Measurements from ENCODE around the gene SLC30A5.
"Not testable (repeated sequence)": the region's sequence is repeated elsewhere in the genome, so short reads cannot be mapped to it uniquely, and the experiment has no call there.

Gene SLC30A5

GRCh38 chr5:69103521-69103920 is 9.7 kb downstream of the SLC30A5 start:
- H3K4me3 ChIP-seq (ENCODE audit: low read depth, low read length), result no peak overlapping the region
- H3K9ac ChIP-seq (ENCODE audit: low read length), result no peak overlapping the region
- H3K4me1 ChIP-seq (ENCODE audit: control insufficient read depth, insufficient read depth, low read length), result no peaks in the 10 kb centered on the region
- H3K27me3 ChIP-seq (ENCODE audit: control insufficient read depth, insufficient read depth, low read length), result no peaks in the 10 kb centered on the region
- no peaks in the 10 kb centered on the region for H3K9me3 ChIP-seq (ENCODE audit: control insufficient read depth, insufficient read depth, low read depth, low read length)
- H3K36me3 ChIP-seq (ENCODE audit: control insufficient read depth, insufficient read depth, low read length), result peaks cover 49% of the 10 kb centered on the region
- H3K27ac ChIP-seq (ENCODE audit: low read depth, low read length), result no peak overlapping the region

GRCh38 chr5:69105996-69106906 is 12.4 kb downstream of the SLC30A5 start:
- peaks cover 66% of the 10 kb centered on the region for H3K36me3 ChIP-seq (ENCODE audit: control insufficient read depth, insufficient read depth, low read length)
- H3K27ac ChIP-seq (ENCODE audit: low read depth, low read length), result no peak overlapping the region
- no peaks in the 10 kb centered on the region for H3K27me3 ChIP-seq (ENCODE audit: control insufficient read depth, insufficient read depth, low read length)
- H3K4me1 ChIP-seq (ENCODE audit: control insufficient read depth, insufficient read depth, low read length), result no peaks in the 10 kb centered on the region
- H3K4me3 ChIP-seq (ENCODE audit: low read depth, low read length), result no peak overlapping the region
- H3K9ac ChIP-seq (ENCODE audit: low read length), result no peak overlapping the region
- H3K9me3 ChIP-seq (ENCODE audit: control insufficient read depth, insufficient read depth, low read depth, low read length), result peaks cover 3% of the 10 kb centered on the region; the same call in 1 of the 2 replicates

GRCh38 chr5:69108367-69108766 is 14.6 kb downstream of the SLC30A5 start:
- peaks cover 77% of the 10 kb centered on the region for H3K36me3 ChIP-seq (ENCODE audit: control insufficient read depth, insufficient read depth, low read length)
- not testable (repeated sequence) for H3K9me3 ChIP-seq (ENCODE audit: control insufficient read depth, insufficient read depth, low read depth, low read length); H3K4me1 ChIP-seq (ENCODE audit: control insufficient read depth, insufficient read depth, low read length); H3K27me3 ChIP-seq (ENCODE audit: control insufficient read depth, insufficient read depth, low read length); H3K27ac ChIP-seq (ENCODE audit: low read depth, low read length); H3K4me3 ChIP-seq (ENCODE audit: low read depth, low read length); H3K9ac ChIP-seq (ENCODE audit: low read length)

- no peaks in the 10 kb centered on the region for H3K4me1 ChIP-seq (ENCODE audit: control insufficient read depth, insufficient read depth, low read length)
- no peak overlapping the region for H3K9ac ChIP-seq (ENCODE audit: low read length)
- H3K27me3 ChIP-seq (ENCODE audit: control insufficient read depth, insufficient read depth, low read length), result no peaks in the 10 kb centered on the region
- H3K36me3 ChIP-seq (ENCODE audit: control insufficient read depth, insufficient read depth, low read length), result peaks cover 62% of the 10 kb centered on the region
- peaks cover 3% of the 10 kb centered on the region; the same call in 1 of the 2 replicates for H3K9me3 ChIP-seq (ENCODE audit: control insufficient read depth, insufficient read depth, low read depth, low read length)
- H3K4me3 ChIP-seq (ENCODE audit: low read depth, low read length), result no peak overlapping the region
- H3K27ac ChIP-seq (ENCODE audit: low read depth, low read length), result no peak overlapping the region
Observed at GRCh38 chr5:69113851-69114250, 20.0 kb downstream of the SLC30A5 start.

GRCh38 chr5:69115526-69115925 is 21.7 kb downstream of the SLC30A5 start:
- Histone ChIP-seq H3K4me3 (ENCODE audit: low read depth, low read length) (no peak overlapping the region), H3K27me3 (ENCODE audit: control insufficient read depth, insufficient read depth, low read length) (no peaks in the 10 kb centered on the region), H3K36me3 (ENCODE audit: control insufficient read depth, insufficient read depth, low read length) (peaks cover 51% of the 10 kb centered on the region)

GRCh38 chr5:69129413-69129812 is 35.6 kb downstream of the SLC30A5 start:
- Histone ChIP-seq H3K9ac (ENCODE audit: low read length) (no peak overlapping the region), H3K27me3 (ENCODE audit: control insufficient read depth, insufficient read depth, low read length) (no peaks in the 10 kb centered on the region), H3K4me1 (ENCODE audit: control insufficient read depth, insufficient read depth, low read length) (no peaks in the 10 kb centered on the region), H3K4me3 (ENCODE audit: low read depth, low read length) (no peak overlapping the region), H3K27ac (ENCODE audit: low read depth, low read length) (no peak overlapping the region), H3K9me3 (ENCODE audit: control insufficient read depth, insufficient read depth, low read depth, low read length) (no peaks in the 10 kb centered on the region), H3K36me3 (ENCODE audit: control insufficient read depth, insufficient read depth, low read length) (peaks cover 29% of the 10 kb centered on the region)

More at GRCh38 chr5:69115526-69115925, 21.7 kb downstream of the SLC30A5 start:
- Histone ChIP-seq H3K4me1 (ENCODE audit: control insufficient read depth, insufficient read depth, low read length) (no peaks in the 10 kb centered on the region), H3K27ac (ENCODE audit: low read depth, low read length) (no peak overlapping the region), H3K9ac (ENCODE audit: low read length) (no peak overlapping the region), H3K9me3 (ENCODE audit: control insufficient read depth, insufficient read depth, low read depth, low read length) (no peaks in the 10 kb centered on the region)

GRCh38 chr5:69130241-69130640 is 36.4 kb downstream of the SLC30A5 start:
- H3K4me1 ChIP-seq (ENCODE audit: control insufficient read depth, insufficient read depth, low read length), result no peaks in the 10 kb centered on the region
- H3K9me3 ChIP-seq (ENCODE audit: control insufficient read depth, insufficient read depth, low read depth, low read length), result no peaks in the 10 kb centered on the region
- H3K9ac ChIP-seq (ENCODE audit: low read length), result no peak overlapping the region
- no peak overlapping the region for H3K27ac ChIP-seq (ENCODE audit: low read depth, low read length)
- H3K27me3 ChIP-seq (ENCODE audit: control insufficient read depth, insufficient read depth, low read length), result no peaks in the 10 kb centered on the region
- H3K4me3 ChIP-seq (ENCODE audit: low read depth, low read length), result no peak overlapping the region
- H3K36me3 ChIP-seq (ENCODE audit: control insufficient read depth, insufficient read depth, low read length), result peaks cover 22% of the 10 kb centered on the region

- H3K36me3 ChIP-seq (ENCODE audit: control insufficient read depth, insufficient read depth, low read length), result peaks cover 17% of the 10 kb centered on the region
- H3K4me3 ChIP-seq (ENCODE audit: low read depth, low read length), result no peak overlapping the region
- H3K9me3 ChIP-seq (ENCODE audit: control insufficient read depth, insufficient read depth, low read depth, low read length), result no peaks in the 10 kb centered on the region
- H3K9ac ChIP-seq (ENCODE audit: low read length), result no peak overlapping the region
- no peak overlapping the region for H3K27ac ChIP-seq (ENCODE audit: low read depth, low read length)
- peaks cover 8% of the 10 kb centered on the region; the same call in 1 of the 2 replicates for H3K4me1 ChIP-seq (ENCODE audit: control insufficient read depth, insufficient read depth, low read length)
- H3K27me3 ChIP-seq (ENCODE audit: control insufficient read depth, insufficient read depth, low read length), result no peaks in the 10 kb centered on the region
Observed at GRCh38 chr5:69131304-69131703, 37.5 kb downstream of the SLC30A5 start.

- Histone ChIP-seq H3K36me3 (ENCODE audit: control insufficient read depth, insufficient read depth, low read length) (peaks cover 4% of the 10 kb centered on the region), H3K4me3 (ENCODE audit: low read depth, low read length) (no peak overlapping the region), H3K27me3 (ENCODE audit: control insufficient read depth, insufficient read depth, low read length) (no peaks in the 10 kb centered on the region), H3K9me3 (ENCODE audit: control insufficient read depth, insufficient read depth, low read depth, low read length) (no peaks in the 10 kb centered on the region), H3K4me1 (ENCODE audit: control insufficient read depth, insufficient read depth, low read length) (peaks cover 10% of the 10 kb centered on the region; the same call in 1 of the 2 replicates), H3K27ac (ENCODE audit: low read depth, low read length) (no peak overlapping the region), H3K9ac (ENCODE audit: low read length) (no peak overlapping the region)
Observed at GRCh38 chr5:69134126-69134525, 40.3 kb downstream of the SLC30A5 start.

GRCh38 chr5:69136293-69136692 is 42.5 kb downstream of the SLC30A5 start:
- Histone ChIP-seq H3K9me3 (ENCODE audit: control insufficient read depth, insufficient read depth, low read depth, low read length) (peaks cover 5% of the 10 kb centered on the region; the same call in 1 of the 2 replicates), H3K27me3 (ENCODE audit: control insufficient read depth, insufficient read depth, low read length) (no peaks in the 10 kb centered on the region), H3K36me3 (ENCODE audit: control insufficient read depth, insufficient read depth, low read length) (no peaks in the 10 kb centered on the region; the same call in 1 of the 2 replicates), H3K9ac (ENCODE audit: low read length) (no peak overlapping the region), H3K27ac (ENCODE audit: low read depth, low read length) (no peak overlapping the region; the same call in 1 of the 2 replicates), H3K4me1 (ENCODE audit: control insufficient read depth, insufficient read depth, low read length) (peaks cover 10% of the 10 kb centered on the region; the same call in 1 of the 2 replicates), H3K4me3 (ENCODE audit: low read depth, low read length) (no peak overlapping the region)

- not testable (repeated sequence) for H3K4me3 ChIP-seq (ENCODE audit: low read depth, low read length); H3K36me3 ChIP-seq (ENCODE audit: control insufficient read depth, insufficient read depth, low read length); H3K27ac ChIP-seq (ENCODE audit: low read depth, low read length); H3K27me3 ChIP-seq (ENCODE audit: control insufficient read depth, insufficient read depth, low read length); H3K9ac ChIP-seq (ENCODE audit: low read length); H3K9me3 ChIP-seq (ENCODE audit: control insufficient read depth, insufficient read depth, low read depth, low read length)
- H3K4me1 ChIP-seq (ENCODE audit: control insufficient read depth, insufficient read depth, low read length), result peaks cover 10% of the 10 kb centered on the region; the same call in 1 of the 2 replicates
Observed at GRCh38 chr5:69137208-69137607, 43.4 kb downstream of the SLC30A5 start.
